ENCODE results near the gene CLPSL2. TPM values are rescaled to one million over a fixed set of nuclear protein-coding genes. Genes with fewer than 3 reads are reported as not detected.
A peak's percentile ranks its signal among the peaks of the same experiment; 100 is the strongest.

The CLPSL2 gene
- total RNA-seq, 1 donor from 2014 or later: not detected

DNA sequence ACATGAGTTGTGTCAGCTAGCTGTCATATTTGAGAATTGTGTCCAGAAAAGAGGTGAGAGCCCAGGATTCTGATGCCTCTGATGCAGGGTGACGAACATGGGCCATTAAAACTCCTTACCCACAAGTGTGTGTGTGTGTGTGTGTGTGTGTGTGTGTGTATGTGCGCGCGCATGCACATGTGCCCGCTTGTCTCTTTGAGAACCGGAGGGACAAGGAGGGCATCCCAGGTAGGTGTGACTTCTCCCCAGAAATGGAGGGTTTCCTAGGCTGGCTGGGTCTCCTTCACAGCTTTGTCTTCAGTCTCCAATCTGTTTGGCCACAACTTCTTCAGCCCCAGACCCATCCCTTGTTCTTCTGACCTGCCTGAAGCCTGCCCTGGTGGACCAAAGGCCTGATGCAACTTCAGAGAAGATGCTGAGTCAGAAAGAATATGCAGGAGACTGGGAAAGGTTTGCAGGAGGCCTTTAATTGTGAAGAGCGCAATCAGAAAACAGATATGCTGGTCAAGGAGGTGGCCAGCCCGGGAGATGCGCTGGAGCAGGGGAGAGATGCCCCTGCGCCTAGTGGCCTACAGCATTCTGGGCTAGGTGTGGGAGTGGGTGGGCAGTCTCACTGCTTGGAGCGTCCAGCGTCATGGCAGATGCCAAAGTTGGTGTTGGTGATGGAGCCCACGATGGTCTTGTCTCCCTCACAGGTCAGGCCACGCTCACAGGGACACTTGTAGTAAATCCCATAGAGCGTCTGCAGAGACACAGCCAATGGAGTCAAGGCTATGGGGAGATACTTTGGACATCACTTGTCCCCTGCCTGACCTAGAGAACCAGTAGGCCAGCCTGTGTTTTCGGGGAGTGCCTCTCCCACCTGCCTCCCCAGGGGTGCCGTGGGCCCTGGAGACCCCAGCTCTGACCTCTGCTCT, 18.4 kb downstream of the CLPSL2 start:
- Histone ChIP-seq H3K36me3 (no peaks in the 10 kb centered on the region), H3K9me3 (ENCODE audit: low read depth) (no peaks in the 10 kb centered on the region), H3K27ac (no peak overlapping the region), H3K4me3 (no peak overlapping the region), H3K4me2 (no peak overlapping the region), H3K9ac (no peak overlapping the region), H3K27me3 (no peaks in the 10 kb centered on the region), H3F3A (ENCODE audit: low read depth) (no peaks in the 10 kb centered on the region), H3K79me2 (ENCODE audit: low read depth) (no peaks in the 10 kb centered on the region), H2AFZ (replicated peaks) (no peak overlapping the region), H3K4me1 (no peaks in the 10 kb centered on the region), H4K20me1 (ENCODE audit: low read depth) (no peaks in the 10 kb centered on the region)
- Mint-ChIP-seq H3K27me3 (ENCODE audit: insufficient read depth, low read depth) (peaks cover 7% of the 10 kb centered on the region), H3K36me3 (no peaks in the 10 kb centered on the region), H3K27ac (peak overlapping the region; percentile 62), H3K9me3 (peaks cover 3% of the 10 kb centered on the region), H3K4me1 (peaks cover 8% of the 10 kb centered on the region), H3K4me3 (no peak overlapping the region)
- DNase-seq (ENCODE audit: low spot score): no peak
- no peak for TF ChIP-seq EZH2phosphoT487 (IDR thresholded peaks at IDR 0.05)
- no peak for TF ChIP-seq CTCF (IDR thresholded peaks at IDR 0.05)
- no peak for TF ChIP-seq EZH2 (IDR thresholded peaks at IDR 0.05)

- H3K27ac Mint-ChIP-seq: peak overlapping the region; percentile 62
- no peak overlapping the region for H3K4me3 Mint-ChIP-seq
These were observed 19.2 kb downstream of the CLPSL2 start for GRCh38 chr6:35795453-35796071.

DNA sequence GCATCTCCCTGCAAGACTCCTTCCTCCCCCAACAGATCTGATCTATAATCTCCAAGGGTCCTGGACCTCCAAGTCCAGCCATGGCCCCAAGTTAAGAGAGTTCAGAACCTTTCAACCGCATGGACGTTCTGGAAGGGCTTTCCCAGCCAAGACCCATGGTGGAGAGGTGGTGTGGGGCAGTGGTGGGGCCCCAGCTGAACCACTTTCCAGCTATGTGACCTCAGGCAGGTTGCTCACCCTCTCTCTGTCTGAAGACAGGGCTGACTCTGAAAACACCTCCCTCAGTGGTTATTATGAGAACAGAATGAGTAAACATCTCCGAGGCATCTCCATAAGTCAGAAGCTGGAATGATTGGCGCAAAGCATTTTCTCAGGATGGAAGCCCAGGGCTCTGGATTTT, 19.8 kb downstream of the CLPSL2 start:
- no peak overlapping the region for H3K4me3 Mint-ChIP-seq
- peaks cover 8% of the 10 kb centered on the region for H3K4me1 Mint-ChIP-seq
- Histone ChIP-seq H3K9me3 (ENCODE audit: low read depth) (no peaks in the 10 kb centered on the region), H3F3A (ENCODE audit: low read depth) (no peaks in the 10 kb centered on the region), H3K36me3 (no peaks in the 10 kb centered on the region), H3K4me1 (no peaks in the 10 kb centered on the region), H4K20me1 (ENCODE audit: low read depth) (no peaks in the 10 kb centered on the region), H3K27me3 (no peaks in the 10 kb centered on the region), H2AFZ (replicated peaks) (no peak overlapping the region), H3K27ac (no peak overlapping the region), H3K9ac (no peak overlapping the region), H3K4me3 (no peak overlapping the region), H3K4me2 (no peak overlapping the region), H3K79me2 (ENCODE audit: low read depth) (no peaks in the 10 kb centered on the region)
- H3K27me3 Mint-ChIP-seq (ENCODE audit: insufficient read depth, low read depth): peaks cover 6% of the 10 kb centered on the region
- no peak for DNase-seq (ENCODE audit: low spot score)
- no peaks in the 10 kb centered on the region for H3K36me3 Mint-ChIP-seq
- no peak overlapping the region for H3K27ac Mint-ChIP-seq
- peaks cover 3% of the 10 kb centered on the region for H3K9me3 Mint-ChIP-seq
- no peak for TF ChIP-seq CTCF (IDR thresholded peaks at IDR 0.05)
- no peak for TF ChIP-seq EZH2phosphoT487 (IDR thresholded peaks at IDR 0.05)
- no peak for TF ChIP-seq EZH2 (IDR thresholded peaks at IDR 0.05)

More at GRCh38 chr6:35795453-35796071, 19.2 kb downstream of the CLPSL2 start:
- H3K27me3 ChIP-seq: no peaks in the 10 kb centered on the region
- H3K9me3 Mint-ChIP-seq: peaks cover 3% of the 10 kb centered on the region
- H3K36me3 ChIP-seq: no peaks in the 10 kb centered on the region
- H3K4me1 Mint-ChIP-seq: peaks cover 8% of the 10 kb centered on the region
- H3K9ac ChIP-seq: no peak overlapping the region
- no peak overlapping the region for H3K4me3 ChIP-seq
- no peaks in the 10 kb centered on the region for H3K79me2 ChIP-seq (ENCODE audit: low read depth)
- H3K36me3 Mint-ChIP-seq: no peaks in the 10 kb centered on the region
- TF ChIP-seq EZH2phosphoT487 (IDR thresholded peaks at IDR 0.05): no peak
- no peak for TF ChIP-seq EZH2 (IDR thresholded peaks at IDR 0.05)
- no peak for TF ChIP-seq CTCF (IDR thresholded peaks at IDR 0.05)
- H4K20me1 ChIP-seq (ENCODE audit: low read depth): no peaks in the 10 kb centered on the region
- no peaks in the 10 kb centered on the region for H3K9me3 ChIP-seq (ENCODE audit: low read depth)
- H2AFZ ChIP-seq (replicated peaks): no peak overlapping the region
- H3K27ac ChIP-seq: no peak overlapping the region
- H3F3A ChIP-seq (ENCODE audit: low read depth): no peaks in the 10 kb centered on the region
- H3K4me1 ChIP-seq: no peaks in the 10 kb centered on the region
- H3K27me3 Mint-ChIP-seq (ENCODE audit: insufficient read depth, low read depth): peaks cover 7% of the 10 kb centered on the region
- DNase-seq (ENCODE audit: low spot score): no peak
- no peak overlapping the region for H3K4me2 ChIP-seq

All from neural progenitor cell (in vitro differentiated cells).